Measurements from ENCODE around the gene NPNT.

DNA sequence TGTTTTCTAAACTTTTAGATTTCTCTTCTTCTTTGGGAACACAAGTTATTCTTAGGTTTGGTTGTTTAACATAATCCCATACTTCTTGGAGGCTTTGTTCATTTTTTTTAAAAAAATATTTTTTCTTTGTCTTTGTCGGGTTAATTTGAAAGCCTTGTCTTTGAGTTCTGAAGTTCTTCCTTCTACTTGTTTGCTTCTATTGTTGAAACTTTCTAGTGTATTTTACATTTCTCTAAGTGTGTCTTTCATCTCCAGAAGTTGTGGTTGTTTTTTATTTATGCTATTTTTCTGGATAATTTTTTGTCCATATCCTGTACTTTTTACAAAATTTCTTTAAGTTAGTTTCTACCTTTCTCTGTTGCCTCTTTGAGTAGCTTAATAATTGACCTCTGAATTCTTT lies 116.1 kb downstream of the NPNT start:
- TF ChIP-seq CTCF (IDR thresholded peaks at IDR 0.05) = no peak
- TF ChIP-seq POLR2A (IDR thresholded peaks at IDR 0.05) = no peak

All from adrenal gland (tissue), 5 donors.